Mucosa of rectum (tissue), 2 donors: Measurements from ENCODE around the gene NOX5.

ENCODE experiments used
- H3K27ac ChIP-seq, 2 donors: one replicate each; pipeline ENCODE4 v1.7.0; 2013; ENCODE audit warnings: inconsistent platforms in 2 of 2, low read depth in 2 of 2, low read length in 2 of 2
- H3K27me3 ChIP-seq, 2 donors: one replicate each; pipeline ENCODE4 v1.7.0; 2013; ENCODE audit warnings: low read length in 2 of 2; ENCODE audit not compliant: control insufficient read depth in 2 of 2, insufficient read depth in 2 of 2
- H3K36me3 ChIP-seq, 2 donors: one replicate each; pipeline ENCODE4 v1.7.0; 2013; ENCODE audit warnings: low read length in 2 of 2; ENCODE audit not compliant: control insufficient read depth in 2 of 2, insufficient read depth in 2 of 2
- H3K4me1 ChIP-seq, 2 donors: one replicate each; pipeline ENCODE4 v1.7.0; 2013; ENCODE audit warnings: low read length in 2 of 2, mild to moderate bottlenecking in 1 of 2; ENCODE audit not compliant: control insufficient read depth in 2 of 2, insufficient read depth in 2 of 2
- H3K4me3 ChIP-seq, 2 donors: one replicate each; pipeline ENCODE4 v1.7.0; 2013; ENCODE audit warnings: low read length in 2 of 2
- H3K9ac ChIP-seq, 2 donors: one replicate each; pipeline ENCODE4 v1.7.0; 2013; ENCODE audit warnings: low read length in 2 of 2, low read depth in 1 of 2, mild to moderate bottlenecking in 1 of 2
- H3K9me3 ChIP-seq, 2 donors: one replicate each; pipeline ENCODE4 v1.7.0; 2013; ENCODE audit warnings: low read length in 2 of 2; ENCODE audit not compliant: control insufficient read depth in 2 of 2
- donor health status: healthy.
- donor health status: Normal muscosa, but diverticular disease.

Gene NOX5

DNA sequence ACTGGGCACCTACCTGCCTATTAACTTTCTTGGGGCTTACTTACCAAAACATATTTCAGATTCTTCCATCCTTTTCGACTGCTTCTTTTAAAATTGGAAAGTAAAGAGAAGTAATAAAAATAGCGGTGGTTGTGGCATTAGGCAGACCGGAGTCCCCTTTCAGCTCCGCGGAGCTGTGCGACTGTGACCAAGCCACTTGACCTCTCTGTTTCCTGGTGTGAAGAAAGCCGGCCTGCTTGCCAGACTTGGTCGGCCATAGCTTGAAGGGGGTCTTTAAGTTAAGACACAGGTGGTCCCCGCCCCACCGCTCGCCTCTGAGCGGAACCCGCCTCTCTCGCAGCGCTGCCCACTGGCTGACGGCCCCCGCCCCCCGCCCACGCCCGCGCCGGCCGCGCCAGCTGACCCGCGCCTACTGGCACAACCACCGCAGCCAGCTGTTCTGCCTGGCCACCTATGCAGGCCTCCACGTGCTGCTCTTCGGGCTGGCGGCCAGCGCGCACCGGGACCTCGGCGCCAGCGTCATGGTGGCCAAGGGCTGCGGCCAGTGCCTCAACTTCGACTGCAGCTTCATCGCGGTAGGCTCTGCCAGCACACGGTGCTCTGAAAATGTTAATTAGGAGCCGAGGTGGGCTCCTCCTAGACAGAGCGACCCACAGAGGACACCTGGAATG is 18.3 kb downstream of the NOX5 start:
- Histone ChIP-seq H3K9me3 (no peaks in the 10 kb centered on the region), H3K36me3 (no peaks in the 10 kb centered on the region), H3K4me3 (no peak overlapping the region), H3K4me1 (no peaks in the 10 kb centered on the region), H3K27ac (no peak overlapping the region), H3K9ac (no peak overlapping the region), H3K27me3 (peaks cover 4 to 5% of the 10 kb centered on the region in 2 donors)

DNA sequence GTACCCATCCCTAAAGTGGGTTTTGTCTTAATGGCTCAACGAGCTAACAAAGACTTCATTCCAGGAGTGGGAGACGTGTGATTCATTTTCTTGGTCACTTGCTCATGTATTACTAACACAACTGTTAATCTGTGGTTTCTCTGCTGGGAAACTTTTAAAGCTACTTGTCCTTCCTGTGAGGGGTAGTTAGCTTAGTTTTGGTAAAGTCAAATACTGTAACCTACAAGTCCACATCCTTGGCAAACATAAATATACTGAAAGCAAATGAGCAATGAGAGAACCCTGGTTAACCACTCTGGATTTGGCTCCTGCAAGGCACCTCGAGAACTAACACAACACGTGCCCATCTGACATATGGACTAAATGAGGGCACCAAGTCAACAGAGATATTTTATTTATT is 19.9 kb downstream of the NOX5 start:
- H3K36me3 ChIP-seq, result no peaks in the 10 kb centered on the region
- H3K9me3 ChIP-seq, result no peaks in the 10 kb centered on the region
- H3K9ac ChIP-seq, result no peak overlapping the region
- no peaks in the 10 kb centered on the region for H3K4me1 ChIP-seq
- no peak overlapping the region for H3K27ac ChIP-seq
- no peak overlapping the region for H3K4me3 ChIP-seq
- H3K27me3 ChIP-seq, result peaks cover 4 to 5% of the 10 kb centered on the region in 2 donors

GRCh38 chr15:69035205-69035917 is 20.9 kb downstream of the NOX5 start:
- peaks cover 4 to 5% of the 10 kb centered on the region in 2 donors for H3K27me3 ChIP-seq

GRCh38 chr15:69035918-69036258 is 21.4 kb downstream of the NOX5 start:
- Histone ChIP-seq H3K9me3 (no peaks in the 10 kb centered on the region), H3K4me1 (no peaks in the 10 kb centered on the region), H3K27ac (no peak overlapping the region), H3K36me3 (no peaks in the 10 kb centered on the region), H3K27me3 (peaks cover 4 to 5% of the 10 kb centered on the region in 2 donors), H3K9ac (no peak overlapping the region), H3K4me3 (no peak overlapping the region)

More at GRCh38 chr15:69035205-69035917, 20.9 kb downstream of the NOX5 start:
- no peak overlapping the region for H3K27ac ChIP-seq
- H3K4me3 ChIP-seq, result no peak overlapping the region
- H3K36me3 ChIP-seq, result no peaks in the 10 kb centered on the region
- no peaks in the 10 kb centered on the region for H3K4me1 ChIP-seq
- H3K9me3 ChIP-seq, result no peaks in the 10 kb centered on the region
- no peak overlapping the region for H3K9ac ChIP-seq

GRCh38 chr15:69036826-69037225 is 22.3 kb downstream of the NOX5 start:
- Histone ChIP-seq H3K4me1 (no peaks in the 10 kb centered on the region), H3K27ac (no peak overlapping the region), H3K27me3 (peaks cover 4 to 5% of the 10 kb centered on the region in 2 donors), H3K9me3 (no peaks in the 10 kb centered on the region), H3K36me3 (no peaks in the 10 kb centered on the region), H3K4me3 (no peak overlapping the region), H3K9ac (no peak overlapping the region)

- Histone ChIP-seq H3K4me3 (no peak overlapping the region), H3K27ac (no peak overlapping the region), H3K27me3 (peaks cover 4 to 5% of the 10 kb centered on the region in 2 donors), H3K9me3 (no peaks in the 10 kb centered on the region), H3K9ac (no peak overlapping the region), H3K4me1 (no peaks in the 10 kb centered on the region), H3K36me3 (no peaks in the 10 kb centered on the region)
Observed at GRCh38 chr15:69037482-69037881, 23.0 kb downstream of the NOX5 start.

GRCh38 chr15:69037977-69038376 is 23.5 kb downstream of the NOX5 start:
- Histone ChIP-seq H3K27ac (no peak overlapping the region), H3K36me3 (no peaks in the 10 kb centered on the region), H3K4me3 (no peak overlapping the region), H3K9ac (no peak overlapping the region), H3K4me1 (no peaks in the 10 kb centered on the region), H3K9me3 (no peaks in the 10 kb centered on the region), H3K27me3 (peaks cover 4 to 5% of the 10 kb centered on the region in 2 donors)

- no peaks in the 10 kb centered on the region for H3K36me3 ChIP-seq
- no peak overlapping the region for H3K4me3 ChIP-seq
- no peaks in the 10 kb centered on the region for H3K9me3 ChIP-seq
- H3K27me3 ChIP-seq, result peaks cover 4 to 5% of the 10 kb centered on the region in 2 donors
- H3K9ac ChIP-seq, result no peak overlapping the region
- no peaks in the 10 kb centered on the region for H3K4me1 ChIP-seq
- no peak overlapping the region for H3K27ac ChIP-seq
Observed at GRCh38 chr15:69038508-69038907, 24.0 kb downstream of the NOX5 start.

- Histone ChIP-seq H3K4me3 (no peak overlapping the region), H3K27ac (no peak overlapping the region), H3K9me3 (no peaks in the 10 kb centered on the region), H3K36me3 (no peaks in the 10 kb centered on the region), H3K9ac (no peak overlapping the region), H3K4me1 (no peaks in the 10 kb centered on the region), H3K27me3 (peaks cover 4 to 5% of the 10 kb centered on the region in 2 donors)
Observed at GRCh38 chr15:69039516-69040225, 25.2 kb downstream of the NOX5 start.

GRCh38 chr15:69042531-69042930 is 28.0 kb downstream of the NOX5 start:
- Histone ChIP-seq H3K9me3 (no peaks in the 10 kb centered on the region), H3K27me3 (no peaks in the 10 kb centered on the region), H3K4me3 (no peak overlapping the region), H3K9ac (no peak overlapping the region), H3K27ac (no peak overlapping the region), H3K36me3 (no peaks in the 10 kb centered on the region), H3K4me1 (no peaks in the 10 kb centered on the region)
